Vagina (tissue), 2 donors: ENCODE data around the gene IMPA2. TPM values are rescaled to one million over a fixed set of nuclear protein-coding genes. Genes with fewer than 3 reads are reported as not detected.

Experiments
- DNase-seq, 2 donors: peaks; one replicate each; pipeline ENCODE4 v3.0.0-alpha.2; 2017; ENCODE audit errors: extremely low spot score in 2 of 2
- H3K27ac ChIP-seq: fragments of 200-600 bp; sonication (generic); one replicate; pipeline ENCODE4 v1.5.1; 2019
- H3K27me3 ChIP-seq: fragments of 200-600 bp; sonication (generic); one replicate; pipeline ENCODE4 v1.5.1; 2019
- H3K36me3 ChIP-seq, 2 donors: fragments of 200-600 bp; sonication (generic); one replicate each; pipeline ENCODE4 v1.5.1; 2017 to 2019
- H3K4me1 ChIP-seq: fragments of 200-600 bp; sonication (generic); one replicate; pipeline ENCODE4 v1.5.1; 2019
- H3K4me3 ChIP-seq, 2 donors: fragments of 200-600 bp; sonication (generic); 1 replicate in 1 of 2; 2 replicates in 1 of 2; pipeline ENCODE4 v1.5.1; 2016 to 2019
- H3K9me3 ChIP-seq: fragments of 200-600 bp; sonication (generic); one replicate; pipeline ENCODE4 v1.5.1; 2019
- POLR2A ChIP-seq, 2 donors: fragments of 450-650 bp; IDR thresholded peaks; one replicate each; pipeline ENCODE4 v1.6.1; 2017; ENCODE audit warnings: antibody characterized with exemption in 2 of 2, mild to moderate bottlenecking in 2 of 2, moderate library complexity in 2 of 2
- POLR2AphosphoS5 ChIP-seq, 2 donors: sonication (generic); formaldehyde crosslinking; IDR thresholded peaks; one replicate each; pipeline ENCODE4 v1.9.0; 2017; ENCODE audit warnings: antibody characterized with exemption in 2 of 2, mild to moderate bottlenecking in 2 of 2, low read depth in 1 of 2; ENCODE audit not compliant: insufficient read depth in 1 of 2
- intact Hi-C: fragments of 100-400 bp; cut with DNase I; formaldehyde crosslinking; loops from one replicate; pipeline ENCODE4 v1.15.1; 2023
- total RNA-seq: library from RNA; depleted of rRNA; stranded (reverse); fragments of >200 nt; gene quantifications from one replicate; pipeline ENCODE4 v1.2.3, GENCODE V29; 2016
- TF ChIP-seq, protein P1 (sequence below), 3 experiments: fragments of 450-650 bp in 2 of 3; fragments of 200-600 bp in 1 of 3; sonication (generic) in 1 of 3; IDR thresholded peaks; one replicate each; pipeline ENCODE4 v1.5.1; 2017 to 2019; ENCODE audit warnings: antibody characterized with exemption in 3 of 3, mild to moderate bottlenecking in 2 of 3, moderate library complexity in 2 of 3

The IMPA2 gene
- total RNA-seq, 1 donor from 2014 or later = 128 TPM

DNA sequence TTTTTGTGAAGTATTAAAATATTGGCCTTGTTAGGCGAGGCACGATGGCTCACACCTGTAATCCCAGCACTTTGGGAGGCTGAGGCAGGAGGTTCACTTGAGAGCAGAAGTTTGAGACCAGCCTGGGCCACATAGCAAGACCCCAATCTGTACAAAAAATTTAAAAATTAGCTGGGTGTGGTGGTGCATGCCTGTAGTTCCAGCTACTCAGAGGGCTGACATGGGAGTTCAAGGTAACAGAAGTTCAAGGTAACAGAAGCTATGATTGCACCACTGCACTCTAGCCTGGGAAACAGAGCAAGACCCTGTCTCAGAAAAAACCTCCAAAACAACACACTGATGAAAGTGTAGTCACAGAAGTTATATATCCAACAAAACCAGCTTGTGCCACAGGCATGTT lies 39.8 kb downstream of the IMPA2 start:
- Histone ChIP-seq H3K4me3 (no peak overlapping the region), H3K27me3 (no peaks in the 10 kb centered on the region), H3K9me3 (no peaks in the 10 kb centered on the region), H3K4me1 (peaks cover 9% of the 10 kb centered on the region), H3K27ac (no peak overlapping the region), H3K36me3 (peaks cover 0 to 21% of the 10 kb centered on the region in 2 donors)
- TF ChIP-seq POLR2AphosphoS5 (IDR thresholded peaks at IDR 0.05; ENCODE audit: insufficient read depth in 1 of 2, low read depth in 1 of 2) (no peak), POLR2A (IDR thresholded peaks at IDR 0.05) (no peak)
- TF ChIP-seq, protein P1, sequence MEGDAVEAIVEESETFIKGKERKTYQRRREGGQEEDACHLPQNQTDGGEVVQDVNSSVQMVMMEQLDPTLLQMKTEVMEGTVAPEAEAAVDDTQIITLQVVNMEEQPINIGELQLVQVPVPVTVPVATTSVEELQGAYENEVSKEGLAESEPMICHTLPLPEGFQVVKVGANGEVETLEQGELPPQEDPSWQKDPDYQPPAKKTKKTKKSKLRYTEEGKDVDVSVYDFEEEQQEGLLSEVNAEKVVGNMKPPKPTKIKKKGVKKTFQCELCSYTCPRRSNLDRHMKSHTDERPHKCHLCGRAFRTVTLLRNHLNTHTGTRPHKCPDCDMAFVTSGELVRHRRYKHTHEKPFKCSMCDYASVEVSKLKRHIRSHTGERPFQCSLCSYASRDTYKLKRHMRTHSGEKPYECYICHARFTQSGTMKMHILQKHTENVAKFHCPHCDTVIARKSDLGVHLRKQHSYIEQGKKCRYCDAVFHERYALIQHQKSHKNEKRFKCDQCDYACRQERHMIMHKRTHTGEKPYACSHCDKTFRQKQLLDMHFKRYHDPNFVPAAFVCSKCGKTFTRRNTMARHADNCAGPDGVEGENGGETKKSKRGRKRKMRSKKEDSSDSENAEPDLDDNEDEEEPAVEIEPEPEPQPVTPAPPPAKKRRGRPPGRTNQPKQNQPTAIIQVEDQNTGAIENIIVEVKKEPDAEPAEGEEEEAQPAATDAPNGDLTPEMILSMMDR (IDR thresholded peaks at IDR 0.05) = no peak
- intact Hi-C loops = no loop called here
- DNase-seq = no peak

DNA sequence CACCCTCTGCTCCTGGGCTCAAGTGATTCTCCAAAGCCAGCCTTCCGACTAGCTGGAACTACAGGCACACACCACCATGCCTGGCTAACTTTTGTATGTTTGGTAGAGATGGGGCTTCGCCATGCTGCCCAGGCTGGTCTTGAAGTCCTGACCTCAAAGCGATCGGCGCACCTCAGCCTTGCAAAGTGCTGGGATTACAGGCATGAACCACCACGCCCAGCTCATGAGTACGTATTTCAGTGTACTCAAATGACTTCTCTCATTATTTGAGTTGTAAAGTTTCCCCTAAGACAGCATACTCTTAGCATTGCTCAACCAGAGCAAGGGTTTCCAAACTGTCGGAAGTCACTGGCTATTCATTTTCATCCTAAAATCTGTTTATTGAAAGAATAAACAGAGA lies 40.3 kb downstream of the IMPA2 start:
- TF ChIP-seq, protein P1 (IDR thresholded peaks at IDR 0.05) = no peak
- no peak for TF ChIP-seq POLR2A (IDR thresholded peaks at IDR 0.05)
- peak; percentile 33 to 38 for TF ChIP-seq POLR2AphosphoS5 (IDR thresholded peaks at IDR 0.05; ENCODE audit: insufficient read depth in 1 of 2, low read depth in 1 of 2)
- H3K27me3 ChIP-seq = no peaks in the 10 kb centered on the region
- H3K4me1 ChIP-seq = peaks cover 12% of the 10 kb centered on the region
- H3K9me3 ChIP-seq = no peaks in the 10 kb centered on the region
- no peak overlapping the region for H3K27ac ChIP-seq
- no peak overlapping the region for H3K4me3 ChIP-seq
- intact Hi-C loops = no loop called here
- peaks cover 0 to 21% of the 10 kb centered on the region in 2 donors for H3K36me3 ChIP-seq
- DNase-seq = no peak

GRCh38 chr18:12023375-12023774 lies 42.1 kb downstream of the IMPA2 start:
- Histone ChIP-seq H3K4me1 (peaks cover 30% of the 10 kb centered on the region), H3K4me3 (no peak overlapping the region), H3K27me3 (no peaks in the 10 kb centered on the region), H3K9me3 (no peaks in the 10 kb centered on the region), H3K36me3 (peaks cover 0 to 16% of the 10 kb centered on the region in 2 donors), H3K27ac (peak overlapping the region; percentile 18)
- intact Hi-C loops = no loop called here
- peak in 1 of 2 donors; percentile 39 for TF ChIP-seq POLR2AphosphoS5 (IDR thresholded peaks at IDR 0.05; ENCODE audit: insufficient read depth in 1 of 2, low read depth in 1 of 2)
- TF ChIP-seq POLR2A (IDR thresholded peaks at IDR 0.05) = no peak
- no peak for DNase-seq

GRCh38 chr18:12026562-12026961 lies 45.3 kb downstream of the IMPA2 start:
- TF ChIP-seq POLR2AphosphoS5 (IDR thresholded peaks at IDR 0.05; ENCODE audit: insufficient read depth in 1 of 2, low read depth in 1 of 2) (no peak), POLR2A (IDR thresholded peaks at IDR 0.05) (no peak)
- TF ChIP-seq, protein P1 (IDR thresholded peaks at IDR 0.05) = no peak
- H3K27ac ChIP-seq = peak overlapping the region; percentile 48
- no peaks in the 10 kb centered on the region for H3K9me3 ChIP-seq
- H3K27me3 ChIP-seq = no peaks in the 10 kb centered on the region
- no peak for DNase-seq
- peaks cover 50% of the 10 kb centered on the region for H3K4me1 ChIP-seq
- no peak overlapping the region for H3K4me3 ChIP-seq
- peaks cover 0 to 21% of the 10 kb centered on the region in 2 donors for H3K36me3 ChIP-seq
- intact Hi-C loops = no loop called here

- Histone ChIP-seq H3K27ac (no peak overlapping the region), H3K4me3 (no peak overlapping the region), H3K4me1 (peaks cover 54% of the 10 kb centered on the region), H3K36me3 (peaks cover 0 to 21% of the 10 kb centered on the region in 2 donors), H3K27me3 (no peaks in the 10 kb centered on the region), H3K9me3 (no peaks in the 10 kb centered on the region)
- TF ChIP-seq POLR2A (IDR thresholded peaks at IDR 0.05) (no peak), POLR2AphosphoS5 (IDR thresholded peaks at IDR 0.05; ENCODE audit: insufficient read depth in 1 of 2, low read depth in 1 of 2) (peak; percentile 14 to 53)
- no peak for DNase-seq
- intact Hi-C loops = no loop called here
Measured at GRCh38 chr18:12027046-12027445, 45.7 kb downstream of the IMPA2 start.

DNA sequence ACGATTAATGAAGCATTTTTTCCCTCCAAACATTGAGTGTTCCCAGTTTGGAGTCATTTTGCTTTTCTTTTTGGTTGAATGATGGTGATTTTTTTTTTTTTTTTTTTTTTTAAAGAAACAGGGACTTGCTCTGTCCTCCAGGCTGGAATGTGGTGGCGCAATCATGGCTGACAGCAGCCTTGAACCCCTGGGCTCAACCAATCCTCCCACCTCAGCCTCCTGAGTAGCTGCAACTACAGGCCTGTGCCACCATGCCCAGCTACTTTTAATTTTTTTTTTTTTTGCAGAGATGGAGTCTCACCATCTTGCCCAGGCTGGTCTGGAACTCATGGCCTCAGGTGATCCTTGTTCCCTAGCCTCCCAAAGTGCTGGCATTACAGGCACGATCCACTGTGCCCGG lies 46.2 kb downstream of the IMPA2 start:
- no peaks in the 10 kb centered on the region for H3K27me3 ChIP-seq
- no peak overlapping the region for H3K4me3 ChIP-seq
- H3K27ac ChIP-seq = no peak overlapping the region
- TF ChIP-seq POLR2A (IDR thresholded peaks at IDR 0.05) = no peak
- TF ChIP-seq POLR2AphosphoS5 (IDR thresholded peaks at IDR 0.05; ENCODE audit: insufficient read depth in 1 of 2, low read depth in 1 of 2) = no peak
- TF ChIP-seq, protein P1 (IDR thresholded peaks at IDR 0.05) = no peak
- no peak for DNase-seq
- intact Hi-C loops = no loop called here
- peaks cover 59% of the 10 kb centered on the region for H3K4me1 ChIP-seq
- peaks cover 0 to 21% of the 10 kb centered on the region in 2 donors for H3K36me3 ChIP-seq
- H3K9me3 ChIP-seq = no peaks in the 10 kb centered on the region
